Mesodermal cell (in vitro differentiated cells): ENCODE data around the gene TNFRSF21.

Experiments
- H3K27ac ChIP-seq: 2 replicates; pipeline ENCODE4 v1.7.0; 2013; ENCODE audit warnings: mild to moderate bottlenecking, low read depth, low read length, moderate library complexity; ENCODE audit not compliant: severe bottlenecking
- H3K36me3 ChIP-seq: 2 replicates; pipeline ENCODE4 v1.7.1; 2013; ENCODE audit warnings: mild to moderate bottlenecking, low read length, moderate library complexity; ENCODE audit not compliant: control insufficient read depth, insufficient read depth
- H3K4me1 ChIP-seq: one replicate; pipeline ENCODE4 v1.7.1; 2013; ENCODE audit warnings: mild to moderate bottlenecking, low read length; ENCODE audit not compliant: insufficient read depth, control insufficient read depth, poor library complexity, severe bottlenecking
- H3K4me3 ChIP-seq: 2 replicates; pipeline ENCODE4 v1.7.0; 2013; ENCODE audit warnings: low read length, control low read depth, mild to moderate bottlenecking; ENCODE audit not compliant: insufficient read depth, poor library complexity, severe bottlenecking; ENCODE audit errors: extremely low read depth
- H3K9me3 ChIP-seq: 2 replicates; pipeline ENCODE4 v1.7.1; 2013; ENCODE audit warnings: mild to moderate bottlenecking, low read length, moderate library complexity; ENCODE audit not compliant: control insufficient read depth
- WGBS, 2 experiments: methylation state at CpG; one replicate each; pipeline ENCODE4 v1.1.5; 2013; ENCODE audit warnings: missing lambda C conversion rate in 2 of 2; ENCODE audit not compliant: insufficient coverage in 2 of 2; 5-methylcytosine and 5-hydroxymethylcytosine counted together

The TNFRSF21 gene

DNA sequence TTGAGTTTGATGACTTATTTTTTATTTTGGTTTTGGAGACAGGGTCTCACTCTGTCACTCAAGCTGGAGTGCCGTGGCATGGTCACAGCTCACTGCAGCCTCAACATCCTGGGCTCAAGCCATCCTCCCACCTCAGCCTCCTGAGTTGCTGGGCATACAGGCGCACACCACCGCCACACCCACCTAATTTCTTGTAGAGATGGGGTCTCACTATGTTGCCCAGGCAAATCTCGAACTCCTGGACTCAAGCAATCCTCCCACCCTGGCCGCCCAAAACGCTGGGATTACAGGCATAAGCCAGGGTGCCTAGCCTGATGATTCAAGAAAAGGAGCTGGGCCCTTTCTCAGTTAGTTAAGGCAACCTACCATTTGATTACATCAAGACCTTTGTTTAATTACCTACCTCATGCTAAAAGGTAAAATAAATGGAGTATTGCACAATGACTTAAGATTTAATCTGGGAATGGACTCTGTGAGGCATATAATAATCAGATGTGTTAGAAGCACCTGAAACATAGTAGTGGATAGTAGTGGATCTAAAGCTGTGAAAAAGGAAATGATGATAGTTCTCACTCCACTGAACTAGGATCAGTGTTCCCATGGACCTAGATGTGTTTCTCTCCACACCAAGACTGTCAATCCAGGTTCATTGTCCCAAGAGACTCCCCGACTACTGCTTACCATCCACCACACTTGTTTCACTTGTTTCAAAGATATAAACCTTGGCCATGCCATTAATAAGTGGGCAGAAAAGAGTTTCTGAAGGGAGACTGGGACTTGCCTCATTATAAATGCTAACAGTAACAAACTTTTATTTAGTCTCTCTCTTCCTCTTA lies 2.1 kb downstream of the TNFRSF21 start:
- WGBS, 2 experiments = 90 to 93% methylated on average over 3 to 5 of the region's 7 CpGs
- Histone ChIP-seq H3K9me3 (no peaks in the 10 kb centered on the region), H3K4me1 (peaks cover 16% of the 10 kb centered on the region), H3K4me3 (peak overlapping the region; percentile 97), H3K36me3 (peaks cover 40% of the 10 kb centered on the region), H3K27ac (no peak overlapping the region)

DNA sequence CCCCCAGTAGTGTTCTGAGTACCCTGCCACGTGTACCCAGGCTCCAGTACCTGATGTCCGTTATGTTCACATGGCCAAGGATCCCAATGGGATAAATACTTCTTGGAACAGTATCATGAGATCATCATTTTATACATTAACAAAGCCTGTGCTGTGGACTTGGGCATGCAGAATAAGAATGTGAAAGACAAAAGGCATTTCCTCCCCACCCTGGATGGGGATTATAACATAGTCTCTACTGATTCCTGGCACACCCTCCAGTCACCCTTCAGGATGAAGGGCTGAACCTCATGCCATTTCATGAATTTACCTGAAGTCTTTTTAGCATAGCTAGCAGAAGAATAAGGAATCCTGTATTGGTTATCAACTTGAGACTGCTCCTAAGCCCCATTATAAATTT lies 2.8 kb downstream of the TNFRSF21 start:
- H3K9me3 ChIP-seq = no peaks in the 10 kb centered on the region
- WGBS, 2 experiments = 60 to 69% methylated on average over 1 to 2 of the region's 2 CpGs
- peaks cover 16% of the 10 kb centered on the region for H3K4me1 ChIP-seq
- H3K27ac ChIP-seq = no peak overlapping the region
- peak overlapping the region; percentile 97 for H3K4me3 ChIP-seq
- peaks cover 47% of the 10 kb centered on the region for H3K36me3 ChIP-seq

GRCh38 chr6:47303861-47304260 lies 5.8 kb downstream of the TNFRSF21 start:
- H3K4me3 ChIP-seq = no peak overlapping the region
- 100% methylated on average over 1 of the region's 1 CpG; no CpG with 5 or more reads in 1 of the 2 experiments for WGBS, 2 experiments
- no peak overlapping the region for H3K27ac ChIP-seq

DNA sequence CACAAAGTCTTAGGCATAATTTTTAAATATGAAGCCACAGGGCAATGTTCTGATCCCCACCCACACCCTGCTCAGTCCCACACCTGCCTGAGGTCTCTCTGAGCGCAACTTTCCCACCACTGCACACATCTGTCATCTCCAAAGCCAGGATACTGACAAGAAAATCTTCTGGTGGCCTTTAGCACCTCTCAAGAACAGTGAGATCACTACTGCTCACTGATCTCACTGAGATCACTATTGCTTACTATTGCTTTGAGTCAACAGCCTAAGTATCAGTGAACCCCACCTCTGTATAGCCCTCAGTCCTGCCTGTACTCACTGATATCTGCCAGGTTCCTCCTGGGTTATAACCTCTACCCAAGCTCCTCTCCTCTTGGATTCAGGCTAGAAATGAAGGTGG lies 6.4 kb downstream of the TNFRSF21 start:
- H3K4me3 ChIP-seq = no peak overlapping the region
- WGBS, 2 experiments = 100% methylated on average over 1 of the region's 1 CpG
- peaks cover 19% of the 10 kb centered on the region for H3K4me1 ChIP-seq
- H3K27ac ChIP-seq = no peak overlapping the region
- no peaks in the 10 kb centered on the region for H3K9me3 ChIP-seq
- peaks cover 49% of the 10 kb centered on the region for H3K36me3 ChIP-seq

More at GRCh38 chr6:47303861-47304260, 5.8 kb downstream of the TNFRSF21 start:
- Histone ChIP-seq H3K36me3 (peaks cover 49% of the 10 kb centered on the region), H3K4me1 (peaks cover 16% of the 10 kb centered on the region), H3K9me3 (no peaks in the 10 kb centered on the region)

- no peak overlapping the region for H3K27ac ChIP-seq
- H3K36me3 ChIP-seq = peaks cover 54% of the 10 kb centered on the region
- H3K9me3 ChIP-seq = no peaks in the 10 kb centered on the region
- WGBS, 2 experiments = 92 to 95% methylated on average over 2 to 5 of the region's 6 CpGs
- H3K4me1 ChIP-seq = peaks cover 19% of the 10 kb centered on the region
- H3K4me3 ChIP-seq = no peak overlapping the region
Observed at GRCh38 chr6:47302043-47302442, 7.7 kb downstream of the TNFRSF21 start.

DNA sequence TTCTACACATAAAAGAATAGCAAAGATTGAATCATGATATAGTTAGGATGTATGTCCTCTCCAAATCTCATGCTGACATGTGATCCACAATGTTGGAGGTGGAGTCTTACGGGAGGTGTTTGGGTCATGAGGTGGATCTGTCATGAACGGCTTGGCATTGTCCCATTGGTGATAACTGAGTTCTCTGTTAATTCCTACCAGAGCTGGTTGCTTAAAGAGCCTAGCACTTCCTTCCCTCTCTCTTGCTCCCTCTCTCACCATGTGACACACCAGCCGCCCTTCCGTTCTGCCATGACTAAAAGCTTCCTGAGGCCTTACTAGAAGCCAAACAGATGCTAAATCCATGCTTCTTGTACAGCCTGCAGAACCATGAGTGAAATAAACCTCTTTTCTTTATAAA lies 8.3 kb downstream of the TNFRSF21 start:
- H3K9me3 ChIP-seq = no peaks in the 10 kb centered on the region
- peaks cover 56% of the 10 kb centered on the region for H3K36me3 ChIP-seq
- WGBS, 2 experiments = 95 to 97% methylated on average over 4 of the region's 4 CpGs
- no peak overlapping the region for H3K4me3 ChIP-seq
- H3K27ac ChIP-seq = no peak overlapping the region
- peaks cover 18% of the 10 kb centered on the region for H3K4me1 ChIP-seq

DNA sequence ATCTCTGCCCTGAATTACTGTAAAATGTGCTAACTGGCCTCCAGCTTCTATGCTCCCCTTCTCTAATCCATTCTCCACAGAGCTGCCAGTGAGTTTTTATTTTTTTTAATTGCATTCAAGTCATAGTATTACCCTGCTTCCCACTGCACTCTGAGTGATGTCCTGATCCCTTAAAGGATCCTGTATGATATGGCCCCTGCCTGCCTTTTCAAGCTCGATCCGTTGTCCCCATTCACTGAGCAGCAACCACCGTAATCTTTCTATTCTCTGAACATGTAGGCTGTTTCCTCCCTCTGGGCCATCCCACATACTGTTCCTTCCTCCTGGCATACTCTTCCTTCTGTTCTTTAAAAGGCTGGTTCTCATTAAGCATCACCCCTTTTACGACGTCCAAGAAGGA lies 9.3 kb downstream of the TNFRSF21 start:
- Histone ChIP-seq H3K36me3 (peaks cover 47% of the 10 kb centered on the region), H3K4me1 (peaks cover 24% of the 10 kb centered on the region), H3K27ac (no peak overlapping the region), H3K9me3 (no peaks in the 10 kb centered on the region), H3K4me3 (no peak overlapping the region)
- 92 to 100% methylated on average over 3 to 5 of the region's 5 CpGs for WGBS, 2 experiments

DNA sequence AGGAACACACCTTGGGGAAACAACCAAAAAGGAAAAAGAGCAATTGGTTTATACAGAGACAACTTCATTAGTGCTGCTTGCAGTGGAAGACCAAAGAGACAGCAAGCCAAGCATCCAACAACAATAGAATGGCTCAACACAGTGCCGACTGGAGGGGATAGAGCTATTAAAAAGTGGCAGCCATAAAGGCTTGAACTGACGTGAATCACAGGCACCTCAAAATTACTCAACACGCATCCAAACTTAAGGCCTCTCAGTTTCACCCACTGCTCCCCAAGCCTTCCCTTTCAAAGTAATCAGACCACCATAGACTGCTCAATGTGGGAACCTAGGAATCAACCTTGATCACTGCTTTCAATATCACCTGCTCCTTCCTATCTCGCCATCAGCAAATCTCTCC lies 9.7 kb downstream of the TNFRSF21 start:
- peaks cover 28% of the 10 kb centered on the region for H3K4me1 ChIP-seq
- no peak overlapping the region for H3K27ac ChIP-seq
- H3K36me3 ChIP-seq = peaks cover 44% of the 10 kb centered on the region
- no peaks in the 10 kb centered on the region for H3K9me3 ChIP-seq
- no peak overlapping the region for H3K4me3 ChIP-seq
- WGBS, 2 experiments = 80 to 93% methylated on average over 4 of the region's 4 CpGs

GRCh38 chr6:47298475-47298874 lies 11.2 kb downstream of the TNFRSF21 start:
- Histone ChIP-seq H3K9me3 (no peaks in the 10 kb centered on the region), H3K36me3 (peaks cover 40% of the 10 kb centered on the region), H3K27ac (no peak overlapping the region), H3K4me1 (peaks cover 20% of the 10 kb centered on the region), H3K4me3 (no peak overlapping the region)

DNA sequence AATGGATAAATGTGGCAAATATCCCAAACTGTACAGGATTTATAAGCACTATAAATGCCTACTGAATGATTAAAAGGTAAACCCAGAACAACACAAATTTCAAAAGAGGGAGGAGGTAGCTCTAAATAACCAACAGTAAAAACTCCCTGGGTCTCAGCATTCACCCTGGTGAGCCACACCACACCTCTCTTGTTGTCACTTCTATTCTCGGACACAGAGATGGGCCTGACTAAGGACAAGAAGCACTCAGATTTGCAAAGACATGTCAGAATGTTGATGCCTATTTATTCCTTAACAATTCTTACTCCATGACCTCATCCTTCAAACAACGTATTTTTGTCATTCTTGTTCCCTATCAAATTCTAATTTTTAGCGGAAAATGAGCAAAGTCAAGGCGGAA lies 14.7 kb downstream of the TNFRSF21 start:
- peaks cover 27% of the 10 kb centered on the region for H3K4me1 ChIP-seq
- H3K27ac ChIP-seq = no peak overlapping the region
- 65 to 77% methylated on average over 2 to 3 of the region's 4 CpGs for WGBS, 2 experiments
- H3K4me3 ChIP-seq = no peak overlapping the region
- H3K9me3 ChIP-seq = no peaks in the 10 kb centered on the region
- peaks cover 47% of the 10 kb centered on the region for H3K36me3 ChIP-seq

GRCh38 chr6:47292944-47293343 lies 16.8 kb downstream of the TNFRSF21 start:
- H3K36me3 ChIP-seq = peaks cover 49% of the 10 kb centered on the region
- H3K27ac ChIP-seq = no peak overlapping the region
- no peak overlapping the region for H3K4me3 ChIP-seq
- H3K9me3 ChIP-seq = no peaks in the 10 kb centered on the region
- no CpG with 5 or more reads among the region's 2 CpGs for WGBS, 2 experiments
- peaks cover 27% of the 10 kb centered on the region for H3K4me1 ChIP-seq
